HEK293 (cell line): ENCODE results near the gene COMMD10.

ENCODE experiments used
- CTCF ChIA-PET: fragments of 350-600 bp; formaldehyde crosslinking; extraction: SDS; loops from one replicate; lab custom pipeline; 2021; ENCODE audit warnings: antibody characterized with exemption; lab: Yijun Ruan, JAX
- POLR2A ChIA-PET: fragments of 300-600 bp; formaldehyde crosslinking; extraction: SDS; loops from one replicate; lab custom pipeline; 2020; ENCODE audit warnings: antibody characterized with exemption, inconsistent platforms; lab: Yijun Ruan, JAX
- H3K27ac ChIP-seq: fragments of 200-500 bp; sonication (Bioruptor generic); 2 replicates; pipeline ENCODE4 v1.5.1; 2014; ENCODE audit warnings: low read depth, low read length, control low read depth, inconsistent platforms; ENCODE audit errors: extremely low read depth
- H3K36me3 ChIP-seq, 2 experiments: fragments of 200-500 bp in 1 of 2; sonication (Bioruptor generic) in 1 of 2; 1 replicate in 1 of 2; 2 replicates in 1 of 2; pipeline ENCODE4 v1.5.1; 2014 to 2017; ENCODE audit warnings: inconsistent platforms in 2 of 2, low read length in 2 of 2; ENCODE audit not compliant: control insufficient read depth in 2 of 2, insufficient read depth in 1 of 2
- H3K4me1 ChIP-seq: fragments of 200-500 bp; sonication (Bioruptor generic); 2 replicates; pipeline ENCODE4 v1.5.1; 2014; ENCODE audit warnings: mild to moderate bottlenecking, low read length, inconsistent platforms; ENCODE audit not compliant: control insufficient read depth, insufficient read depth
- H3K4me3 ChIP-seq: 2 replicates; pipeline ENCODE4 v1.5.1; 2011; ENCODE audit warnings: low read depth, mild to moderate bottlenecking, control low read depth, low read length, moderate library complexity
- H3K9me3 ChIP-seq: fragments of 200-500 bp; sonication (Bioruptor generic); 2 replicates; pipeline ENCODE4 v1.5.1; 2014; ENCODE audit warnings: low read depth, low read length, inconsistent platforms; ENCODE audit not compliant: control insufficient read depth, insufficient read depth
- AEBP2 ChIP-seq: fragments of 450-650 bp; formaldehyde crosslinking; IDR thresholded peaks from 2 replicates; pipeline ENCODE4 v1.5.1; 2016; ENCODE audit warnings: missing biosample characterization, missing genetic modification characterization, borderline replicate concordance
- KLF1 ChIP-seq: fragments of 450-650 bp; formaldehyde crosslinking; IDR thresholded peaks from 2 replicates; pipeline ENCODE4 v1.5.1; 2016; ENCODE audit warnings: missing biosample characterization, missing genetic modification characterization
- OVOL3 ChIP-seq: fragments of 450-650 bp; formaldehyde crosslinking; IDR thresholded peaks from 2 replicates; pipeline ENCODE4 v1.5.1; 2016; ENCODE audit warnings: missing biosample characterization, missing genetic modification characterization
- PRDM1 ChIP-seq: fragments of 450-650 bp; formaldehyde crosslinking; IDR thresholded peaks from 2 replicates; pipeline ENCODE4; 2016; ENCODE audit warnings: missing biosample characterization, missing genetic modification characterization
- SCRT2 ChIP-seq: fragments of 450-650 bp; formaldehyde crosslinking; IDR thresholded peaks from 2 replicates; pipeline ENCODE4 v1.5.1; 2016; ENCODE audit warnings: missing biosample characterization, missing genetic modification characterization
- SETDB1 ChIP-seq: IDR thresholded peaks from one replicate; pipeline ENCODE4 v1.6.1; 2017; ENCODE audit warnings: mild to moderate bottlenecking, low read length, moderate library complexity, mixed read lengths; ENCODE audit not compliant: insufficient read length
- TSHZ1 ChIP-seq: fragments of 450-650 bp; formaldehyde crosslinking; IDR thresholded peaks from 2 replicates; pipeline ENCODE4 v1.5.1; 2016; ENCODE audit warnings: missing biosample characterization, missing genetic modification characterization, borderline replicate concordance
- ZBTB21 ChIP-seq: fragments of 450-650 bp; formaldehyde crosslinking; IDR thresholded peaks from 2 replicates; pipeline ENCODE4 v1.5.1; 2017; ENCODE audit warnings: missing biosample characterization, missing genetic modification characterization
- ZIC2 ChIP-seq: fragments of 450-650 bp; formaldehyde crosslinking; IDR thresholded peaks from 2 replicates; pipeline ENCODE4 v1.5.1; 2016; ENCODE audit warnings: missing biosample characterization, missing genetic modification characterization
- ZNF132 ChIP-seq: fragments of 450-650 bp; formaldehyde crosslinking; IDR thresholded peaks from 2 replicates; pipeline ENCODE4 v1.5.1; 2017; ENCODE audit warnings: missing biosample characterization, missing genetic modification characterization, borderline replicate concordance
- ZNF169 ChIP-seq: fragments of 450-650 bp; formaldehyde crosslinking; IDR thresholded peaks from 2 replicates; pipeline ENCODE4 v1.5.1; 2016; ENCODE audit warnings: missing biosample characterization, missing genetic modification characterization
- ZNF19 ChIP-seq: fragments of 450-650 bp; formaldehyde crosslinking; IDR thresholded peaks from 2 replicates; pipeline ENCODE4; 2016; ENCODE audit warnings: missing biosample characterization, missing genetic modification characterization, low read depth
- ZNF274 ChIP-seq, 2 experiments: fragments of 200-500 bp in 1 of 2; fragments of 450-650 bp in 1 of 2; sonication (Bioruptor generic) in 1 of 2; formaldehyde crosslinking in 1 of 2; IDR thresholded peaks; 2 replicates each; pipeline versions ENCODE4 v1.5.1 to v1.6.1; 2014 to 2016; ENCODE audit warnings: borderline replicate concordance in 1 of 2, inconsistent platforms in 1 of 2, low read length in 1 of 2, missing biosample characterization in 1 of 2, missing genetic modification characterization in 1 of 2
- ZNF302 ChIP-seq: fragments of 450-650 bp; formaldehyde crosslinking; IDR thresholded peaks from 2 replicates; pipeline ENCODE4 v1.5.1; 2016; ENCODE audit warnings: missing biosample characterization, missing genetic modification characterization, low read depth
- ZNF341 ChIP-seq: fragments of 450-650 bp; formaldehyde crosslinking; IDR thresholded peaks from 2 replicates; pipeline ENCODE4; 2016; ENCODE audit warnings: low read depth, missing biosample characterization, missing genetic modification characterization
- ZNF354C ChIP-seq: fragments of 450-650 bp; formaldehyde crosslinking; IDR thresholded peaks from 2 replicates; pipeline ENCODE4 v1.5.1; 2016; ENCODE audit warnings: missing biosample characterization, missing genetic modification characterization, low read depth, borderline replicate concordance
- ZNF394 ChIP-seq: fragments of 450-650 bp; formaldehyde crosslinking; IDR thresholded peaks from 2 replicates; pipeline ENCODE4 v1.5.1; 2016; ENCODE audit warnings: missing biosample characterization, missing genetic modification characterization, mild to moderate bottlenecking, moderate library complexity, borderline replicate concordance
- ZNF514 ChIP-seq: fragments of 450-650 bp; formaldehyde crosslinking; IDR thresholded peaks from 2 replicates; pipeline ENCODE4 v1.5.1; 2016; ENCODE audit warnings: missing biosample characterization, missing genetic modification characterization
- ZNF555 ChIP-seq: fragments of 450-650 bp; formaldehyde crosslinking; conservative IDR thresholded peaks from 2 replicates; pipeline ENCODE4 v1.5.1; 2017; ENCODE audit warnings: missing biosample characterization, mild to moderate bottlenecking, missing genetic modification characterization, inconsistent platforms
- ZNF558 ChIP-seq: fragments of 450-650 bp; formaldehyde crosslinking; IDR thresholded peaks from 2 replicates; pipeline ENCODE4 v1.5.1; 2016; ENCODE audit warnings: missing biosample characterization, missing genetic modification characterization
- ZNF561 ChIP-seq: fragments of 450-650 bp; IDR thresholded peaks from 2 replicates; pipeline ENCODE4 v1.5.1; 2018; ENCODE audit warnings: missing biosample characterization, missing genetic modification characterization, borderline replicate concordance
- ZNF600 ChIP-seq: fragments of 450-650 bp; formaldehyde crosslinking; IDR thresholded peaks from 2 replicates; pipeline ENCODE4 v1.5.1; 2016; ENCODE audit warnings: missing biosample characterization, missing genetic modification characterization
- ZNF658 ChIP-seq: fragments of 450-650 bp; formaldehyde crosslinking; IDR thresholded peaks from 2 replicates; pipeline ENCODE4; 2016; ENCODE audit warnings: missing biosample characterization, missing genetic modification characterization
- ZNF664 ChIP-seq: fragments of 450-650 bp; formaldehyde crosslinking; IDR thresholded peaks from 2 replicates; pipeline ENCODE4 v1.5.1; 2016; ENCODE audit warnings: missing biosample characterization, missing genetic modification characterization
- ZNF830 ChIP-seq: fragments of 450-650 bp; IDR thresholded peaks from 2 replicates; pipeline ENCODE4 v1.5.0; 2018; ENCODE audit warnings: missing biosample characterization, missing genetic modification characterization, low read depth, mild to moderate bottlenecking, moderate library complexity
- ZSCAN30 ChIP-seq: fragments of 450-650 bp; IDR thresholded peaks from 2 replicates; pipeline ENCODE4 v1.5.1; 2018; ENCODE audit warnings: missing biosample characterization, mild to moderate bottlenecking, missing genetic modification characterization, moderate library complexity
- ZXDB ChIP-seq: fragments of 450-650 bp; formaldehyde crosslinking; IDR thresholded peaks from 2 replicates; pipeline ENCODE4 v1.5.1; 2016; ENCODE audit warnings: missing biosample characterization, missing genetic modification characterization
- TF ChIP-seq, protein P1 (sequence below): fragments of 450-650 bp; formaldehyde crosslinking; IDR thresholded peaks from 2 replicates; pipeline ENCODE4 v1.5.0; 2017; ENCODE audit warnings: missing biosample characterization, missing genetic modification characterization, borderline replicate concordance
- TF ChIP-seq, protein P2 (sequence below): fragments of 450-650 bp; formaldehyde crosslinking; IDR thresholded peaks from 2 replicates; pipeline ENCODE4 v1.5.1; 2016; ENCODE audit warnings: missing biosample characterization, missing genetic modification characterization

The COMMD10 gene

GRCh38 chr5:116058346-116058936, 26.4 kb upstream of the COMMD10 start:
- CTCF ChIA-PET = interaction anchor here (0.9 to 1.0 kb wide), 2 partner anchors 10 to 11 kb away, joined by 3 to 4 read pairs; no protein-coding TSS in a partner anchor
- H3K4me3 ChIP-seq = no peak overlapping the region
- TF ChIP-seq ZNF514 (no peak), ZNF302 (tag by site-specific recombination) (no peak), ZNF341 (tag by site-specific recombination) (no peak), ZNF830 (tag by site-specific recombination) (no peak), ZNF600 (tag by site-specific recombination) (no peak), AEBP2 (tag by site-specific recombination) (no peak), ZNF274 (IDR thresholded peaks at IDR 0.05; ENCODE audit: low read length) (no peak), ZNF274 (tag by site-specific recombination; IDR thresholded peaks at IDR 0.05; ENCODE audit: borderline replicate concordance) (no peak), ZNF394 (tag by site-specific recombination) (no peak), ZBTB21 (tag by site-specific recombination) (no peak), PRDM1 (no peak), ZNF558 (tag by site-specific recombination) (no peak), OVOL3 (tag by site-specific recombination) (no peak), ZNF658 (tag by site-specific recombination) (no peak), ZXDB (no peak), ZNF169 (tag by site-specific recombination) (no peak)
- POLR2A ChIA-PET = no interaction called here
- H3K27ac ChIP-seq = no peak overlapping the region
- H3K9me3 ChIP-seq = no peaks in the 10 kb centered on the region
- no peaks in the 10 kb centered on the region for H3K4me1 ChIP-seq
- no peaks in the 10 kb centered on the region for H3K36me3 ChIP-seq

GRCh38 chr5:116062352-116062751, 22.5 kb upstream of the COMMD10 start:
- ChIA-PET POLR2A (no interaction called here), CTCF (interaction anchor here (0.7 kb wide), 1 partner anchor 50 kb away, joined by 3 read pairs; no protein-coding TSS in a partner anchor)
- Histone ChIP-seq H3K27ac (no peak overlapping the region), H3K36me3 (no peaks in the 10 kb centered on the region), H3K4me3 (no peak overlapping the region), H3K9me3 (no peaks in the 10 kb centered on the region), H3K4me1 (no peaks in the 10 kb centered on the region)
- TF ChIP-seq, protein P1, sequence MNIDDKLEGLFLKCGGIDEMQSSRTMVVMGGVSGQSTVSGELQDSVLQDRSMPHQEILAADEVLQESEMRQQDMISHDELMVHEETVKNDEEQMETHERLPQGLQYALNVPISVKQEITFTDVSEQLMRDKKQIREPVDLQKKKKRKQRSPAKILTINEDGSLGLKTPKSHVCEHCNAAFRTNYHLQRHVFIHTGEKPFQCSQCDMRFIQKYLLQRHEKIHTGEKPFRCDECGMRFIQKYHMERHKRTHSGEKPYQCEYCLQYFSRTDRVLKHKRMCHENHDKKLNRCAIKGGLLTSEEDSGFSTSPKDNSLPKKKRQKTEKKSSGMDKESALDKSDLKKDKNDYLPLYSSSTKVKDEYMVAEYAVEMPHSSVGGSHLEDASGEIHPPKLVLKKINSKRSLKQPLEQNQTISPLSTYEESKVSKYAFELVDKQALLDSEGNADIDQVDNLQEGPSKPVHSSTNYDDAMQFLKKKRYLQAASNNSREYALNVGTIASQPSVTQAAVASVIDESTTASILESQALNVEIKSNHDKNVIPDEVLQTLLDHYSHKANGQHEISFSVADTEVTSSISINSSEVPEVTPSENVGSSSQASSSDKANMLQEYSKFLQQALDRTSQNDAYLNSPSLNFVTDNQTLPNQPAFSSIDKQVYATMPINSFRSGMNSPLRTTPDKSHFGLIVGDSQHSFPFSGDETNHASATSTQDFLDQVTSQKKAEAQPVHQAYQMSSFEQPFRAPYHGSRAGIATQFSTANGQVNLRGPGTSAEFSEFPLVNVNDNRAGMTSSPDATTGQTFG (tag by site-specific recombination) = no peak
- no peak for TF ChIP-seq SCRT2
- TF ChIP-seq KLF1 = no peak
- no peak for TF ChIP-seq ZNF555 (tag by site-specific recombination)
- TF ChIP-seq ZNF132 (tag by site-specific recombination) = no peak
- TF ChIP-seq ZNF19 = no peak
- TF ChIP-seq, protein P2, sequence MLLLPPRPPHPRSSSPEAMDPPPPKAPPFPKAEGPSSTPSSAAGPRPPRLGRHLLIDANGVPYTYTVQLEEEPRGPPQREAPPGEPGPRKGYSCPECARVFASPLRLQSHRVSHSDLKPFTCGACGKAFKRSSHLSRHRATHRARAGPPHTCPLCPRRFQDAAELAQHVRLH (tag by site-specific recombination) = no peak
- TF ChIP-seq ZSCAN30 (tag by site-specific recombination) = no peak
- no peak for TF ChIP-seq TSHZ1 (tag by site-specific recombination)
- no peak for TF ChIP-seq ZNF664 (tag by site-specific recombination)
- TF ChIP-seq ZNF354C (tag by site-specific recombination) = no peak
- no peak for TF ChIP-seq ZIC2 (tag by site-specific recombination)
- no peak for TF ChIP-seq SETDB1
- no peak for TF ChIP-seq ZNF561 (tag by site-specific recombination)
